Activated naive CD8-positive, alpha-beta T cell (primary cell): ENCODE measurements around the gene SERPINA12.

ENCODE experiments used
- H3K27ac Mint-ChIP-seq: one replicate; pipeline ENCODE4 v1.8.0; 2021; ENCODE audit warnings: mixed read lengths
- H3K27me3 Mint-ChIP-seq: one replicate; pipeline ENCODE4 v1.8.0; 2021; ENCODE audit warnings: mixed read lengths
- H3K36me3 Mint-ChIP-seq: one replicate; pipeline ENCODE4 v1.8.0; 2021; ENCODE audit warnings: mixed read lengths
- H3K4me1 Mint-ChIP-seq: one replicate; pipeline ENCODE4 v1.8.0; 2021; ENCODE audit warnings: low read depth, mixed read lengths
- H3K4me3 Mint-ChIP-seq: one replicate; pipeline ENCODE4 v1.8.0; 2021; ENCODE audit warnings: mild to moderate bottlenecking, mixed read lengths
- H3K9me3 Mint-ChIP-seq: one replicate; pipeline ENCODE4 v1.8.0; 2021; ENCODE audit warnings: low read depth, mixed read lengths

Gene SERPINA12

DNA sequence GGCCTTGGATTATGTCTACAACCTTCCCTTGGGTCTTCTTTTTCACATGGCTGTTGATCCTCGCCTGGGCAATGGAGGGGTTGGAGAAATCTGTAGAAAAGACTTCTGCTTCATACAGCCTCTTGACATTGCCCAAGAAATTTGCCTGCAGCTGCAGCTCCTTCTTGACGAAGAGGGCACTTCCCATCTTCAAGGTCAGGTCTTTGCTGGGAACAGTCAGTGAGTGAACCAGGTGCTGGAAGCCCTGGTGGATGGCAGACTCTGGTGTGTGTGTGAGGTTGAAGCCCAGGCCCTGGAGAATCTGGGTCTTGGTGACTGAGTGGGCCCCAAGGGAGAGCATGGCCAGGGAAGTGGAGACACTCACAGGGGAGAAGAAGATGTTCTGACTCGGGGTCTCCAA, 40.0 kb downstream of the SERPINA12 start:
- H3K36me3 Mint-ChIP-seq = no peaks in the 10 kb centered on the region
- peaks cover 8% of the 10 kb centered on the region for H3K9me3 Mint-ChIP-seq
- H3K27me3 Mint-ChIP-seq = peaks cover 17% of the 10 kb centered on the region
- no peak overlapping the region for H3K27ac Mint-ChIP-seq
- no peak overlapping the region for H3K4me3 Mint-ChIP-seq
- no peaks in the 10 kb centered on the region for H3K4me1 Mint-ChIP-seq

DNA sequence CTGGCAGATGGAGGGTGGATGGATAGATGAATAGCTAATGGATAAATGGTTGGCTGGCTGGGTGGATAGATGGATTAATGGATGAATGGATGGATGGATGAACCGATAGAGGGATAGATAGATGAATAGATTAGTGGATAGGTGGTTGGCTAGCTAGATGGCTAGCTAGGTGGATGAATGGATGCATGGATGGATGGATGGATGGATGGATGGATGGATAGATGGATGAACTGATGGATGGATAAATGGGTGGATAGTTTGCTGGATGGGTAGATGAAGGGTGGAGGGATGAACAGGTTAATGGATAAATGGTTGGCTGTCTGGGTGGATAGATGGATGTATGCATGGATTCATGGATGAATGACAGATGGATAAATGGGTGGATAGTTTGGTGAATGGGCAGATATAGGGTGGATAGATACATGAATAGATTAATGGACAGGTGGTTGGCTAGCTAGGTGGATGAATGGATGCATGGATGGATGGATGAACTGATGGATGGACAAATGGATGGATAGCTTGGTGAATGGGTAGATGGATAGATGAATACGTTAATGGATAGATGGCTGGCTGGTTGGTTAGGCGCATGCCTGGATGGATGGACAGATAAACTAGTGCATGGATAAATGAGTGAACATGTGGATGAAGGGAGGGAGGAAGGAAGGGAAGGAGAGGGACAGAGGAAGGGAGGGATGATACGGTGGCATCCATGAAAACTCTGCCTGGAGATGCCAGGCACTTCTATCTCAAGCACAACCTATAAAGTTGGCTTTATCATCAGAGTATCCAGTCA, 41.3 kb downstream of the SERPINA12 start:
- Mint-ChIP-seq H3K27me3 (peaks cover 15% of the 10 kb centered on the region), H3K4me3 (no peak overlapping the region), H3K4me1 (no peaks in the 10 kb centered on the region), H3K9me3 (peaks cover 12% of the 10 kb centered on the region), H3K36me3 (no peaks in the 10 kb centered on the region), H3K27ac (no peak overlapping the region)

DNA sequence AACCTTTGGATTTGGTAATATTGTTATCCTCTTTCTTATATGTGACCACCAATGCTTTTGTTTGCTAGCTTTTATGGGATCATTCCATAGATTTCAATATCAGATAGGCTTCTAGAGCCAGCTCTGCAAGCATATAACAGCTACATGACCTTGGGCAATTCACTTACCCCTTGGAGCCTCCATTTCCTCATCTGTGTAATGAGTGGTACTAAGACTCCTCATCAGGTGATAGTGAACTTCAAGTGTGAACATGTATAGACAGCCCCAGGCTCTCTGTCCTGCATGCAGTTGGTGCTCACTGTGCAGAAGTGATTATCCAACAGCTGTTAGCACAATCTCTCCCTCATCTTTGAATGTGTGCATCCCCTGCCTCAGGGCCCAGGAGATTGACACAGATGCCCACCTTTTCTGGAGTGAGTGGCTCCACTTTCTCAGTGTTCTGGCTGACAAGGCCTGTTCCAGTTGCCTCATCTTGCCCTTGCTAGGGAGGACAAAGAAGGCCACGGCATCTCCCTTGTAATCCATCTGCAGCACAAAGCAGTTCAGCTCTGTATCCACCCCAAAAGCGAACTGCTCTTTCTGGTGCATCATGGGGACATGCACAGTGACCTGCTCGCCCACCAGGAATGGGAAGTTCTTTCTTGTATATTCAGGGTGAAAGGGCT, 42.4 kb downstream of the SERPINA12 start:
- Mint-ChIP-seq H3K4me1 (no peaks in the 10 kb centered on the region), H3K4me3 (no peak overlapping the region), H3K36me3 (no peaks in the 10 kb centered on the region), H3K27ac (no peak overlapping the region), H3K27me3 (peaks cover 15% of the 10 kb centered on the region), H3K9me3 (peaks cover 16% of the 10 kb centered on the region)

DNA sequence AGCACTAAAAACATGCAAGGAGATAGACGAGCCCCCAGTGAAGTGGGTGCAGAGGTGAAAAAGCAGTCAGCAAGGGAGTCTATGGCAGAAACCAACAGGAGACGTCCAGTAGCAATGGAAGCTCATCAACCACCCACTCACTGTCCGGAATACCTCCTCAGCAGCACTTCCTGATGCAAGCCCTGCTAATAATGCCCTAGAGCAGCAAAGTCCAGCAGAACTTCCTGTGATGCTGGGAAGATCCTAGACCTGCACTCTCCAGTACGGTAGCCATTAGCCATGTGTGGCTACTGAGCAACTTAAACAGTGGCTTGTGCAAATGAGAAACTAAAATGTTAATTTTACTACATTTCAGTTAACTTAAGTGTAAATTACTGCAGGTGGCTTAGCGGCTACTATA, 44.2 kb downstream of the SERPINA12 start:
- H3K9me3 Mint-ChIP-seq = peaks cover 16% of the 10 kb centered on the region
- peaks cover 15% of the 10 kb centered on the region for H3K27me3 Mint-ChIP-seq
- no peaks in the 10 kb centered on the region for H3K36me3 Mint-ChIP-seq
- H3K4me3 Mint-ChIP-seq = no peak overlapping the region
- no peaks in the 10 kb centered on the region for H3K4me1 Mint-ChIP-seq
- no peak overlapping the region for H3K27ac Mint-ChIP-seq

DNA sequence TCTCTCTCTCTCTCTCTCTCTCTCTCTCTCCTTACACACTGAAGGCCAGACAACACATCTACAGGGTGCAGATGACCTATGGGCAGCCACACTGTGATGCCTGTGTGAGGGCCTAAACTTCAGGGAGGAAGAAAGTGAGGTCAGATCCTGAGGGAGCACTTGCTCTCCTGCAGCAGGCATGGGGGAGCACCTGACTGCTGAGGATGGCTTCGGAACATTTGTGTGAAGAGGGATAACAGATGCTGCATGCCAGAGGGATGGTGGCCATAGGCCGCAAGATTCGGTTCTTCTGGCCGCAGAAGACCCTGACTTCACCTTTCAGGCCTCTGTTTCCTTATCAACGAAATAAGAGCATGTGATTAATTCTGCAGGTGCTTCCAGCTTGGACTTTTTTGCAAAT, 45.0 kb downstream of the SERPINA12 start:
- Mint-ChIP-seq H3K27ac (no peak overlapping the region), H3K27me3 (peaks cover 15% of the 10 kb centered on the region), H3K9me3 (peaks cover 16% of the 10 kb centered on the region), H3K4me1 (no peaks in the 10 kb centered on the region), H3K4me3 (no peak overlapping the region), H3K36me3 (no peaks in the 10 kb centered on the region)

DNA sequence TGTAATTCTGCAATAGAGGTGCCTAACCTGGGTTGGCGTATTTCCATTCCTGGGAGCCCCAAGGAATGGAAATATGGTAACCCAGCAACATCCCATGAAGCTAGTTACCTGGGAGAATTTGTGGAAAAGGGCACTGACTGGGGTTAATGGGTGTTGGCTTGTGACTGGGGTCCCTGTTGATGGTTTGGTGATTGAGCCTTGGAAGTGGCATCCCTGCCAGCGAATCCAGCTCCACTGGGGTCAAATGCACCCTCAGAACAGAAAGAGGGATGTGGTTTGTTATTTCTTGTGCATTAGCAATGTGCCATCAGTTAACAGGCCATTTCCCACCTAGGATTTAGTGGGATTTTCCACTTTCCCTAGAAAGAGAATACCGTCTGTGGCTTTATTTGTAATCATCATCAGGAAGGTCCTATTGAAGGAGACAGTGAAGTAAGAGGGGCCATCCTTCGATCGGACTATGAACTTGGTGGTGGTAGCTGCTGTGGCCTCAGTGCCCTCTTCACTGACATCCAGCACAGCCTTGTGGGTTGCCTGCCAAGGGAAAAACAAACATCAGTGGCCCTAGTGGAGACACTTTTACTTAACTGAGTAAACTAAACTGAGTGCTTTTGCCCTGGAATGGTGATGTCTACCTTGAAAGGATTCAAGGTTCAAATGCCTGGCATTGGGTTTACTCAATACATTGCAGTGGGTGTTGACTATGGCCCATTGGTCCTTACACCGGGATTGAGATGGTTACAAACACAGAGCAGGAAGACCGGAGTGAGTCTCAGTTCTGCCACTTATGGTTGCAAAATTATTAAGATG, 46.3 kb downstream of the SERPINA12 start:
- Mint-ChIP-seq H3K4me3 (no peak overlapping the region), H3K27ac (no peak overlapping the region), H3K36me3 (no peaks in the 10 kb centered on the region), H3K9me3 (peaks cover 16% of the 10 kb centered on the region), H3K27me3 (peaks cover 17% of the 10 kb centered on the region), H3K4me1 (no peaks in the 10 kb centered on the region)

DNA sequence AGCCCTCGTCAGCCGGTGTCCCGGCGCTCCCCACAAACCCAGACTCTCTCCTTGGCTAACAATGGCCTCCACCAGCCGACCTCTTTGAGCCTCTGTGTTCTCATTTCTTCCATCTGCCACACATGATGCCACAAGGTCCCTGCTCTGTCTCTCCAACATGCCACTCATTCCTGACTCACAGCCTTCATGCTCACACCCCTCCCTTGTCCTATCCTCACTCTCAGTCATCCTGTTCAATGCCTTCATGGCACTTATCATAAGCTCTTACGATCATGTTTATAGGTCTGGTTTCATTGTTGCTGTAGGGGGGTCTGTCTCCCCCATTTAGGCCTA, 47.1 kb downstream of the SERPINA12 start:
- peaks cover 20% of the 10 kb centered on the region for H3K27me3 Mint-ChIP-seq
- H3K4me3 Mint-ChIP-seq = no peak overlapping the region
- peaks cover 16% of the 10 kb centered on the region for H3K9me3 Mint-ChIP-seq
- H3K4me1 Mint-ChIP-seq = no peaks in the 10 kb centered on the region
- no peak overlapping the region for H3K27ac Mint-ChIP-seq
- H3K36me3 Mint-ChIP-seq = no peaks in the 10 kb centered on the region

DNA sequence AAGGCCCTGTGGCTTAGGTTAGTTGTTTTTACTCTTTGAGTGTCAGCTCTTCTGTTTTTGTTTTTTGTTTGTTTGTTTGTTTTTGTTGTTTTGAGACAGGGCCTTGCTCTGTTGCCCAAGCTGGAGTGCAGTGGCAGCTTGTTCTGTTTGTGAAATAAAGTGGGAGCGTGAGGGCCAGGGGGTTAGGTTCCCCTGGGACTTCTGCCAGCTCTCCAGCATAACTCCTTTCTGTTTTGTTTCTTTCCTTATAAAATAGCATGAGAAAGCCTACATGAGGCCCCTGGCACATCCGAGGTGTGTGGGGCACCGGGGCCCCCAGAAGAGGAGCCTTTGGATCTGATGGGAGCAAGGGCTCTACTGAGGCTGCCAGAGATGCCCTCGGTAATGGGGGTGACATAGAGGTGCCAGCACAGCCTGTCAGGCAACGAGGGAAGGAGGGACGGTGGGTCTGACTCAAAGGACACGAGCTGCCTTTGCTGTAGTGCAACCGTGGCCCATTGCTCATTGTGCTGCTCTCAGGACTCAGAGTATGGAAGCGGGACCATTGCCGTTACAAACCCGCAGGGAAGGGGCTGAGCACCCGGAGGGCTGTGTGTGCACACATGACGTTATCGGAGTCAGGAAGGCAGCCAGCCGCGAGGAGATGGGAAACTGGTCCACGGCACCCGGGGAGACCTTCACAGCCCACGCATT, 47.6 kb downstream of the SERPINA12 start:
- H3K27ac Mint-ChIP-seq = no peak overlapping the region

DNA sequence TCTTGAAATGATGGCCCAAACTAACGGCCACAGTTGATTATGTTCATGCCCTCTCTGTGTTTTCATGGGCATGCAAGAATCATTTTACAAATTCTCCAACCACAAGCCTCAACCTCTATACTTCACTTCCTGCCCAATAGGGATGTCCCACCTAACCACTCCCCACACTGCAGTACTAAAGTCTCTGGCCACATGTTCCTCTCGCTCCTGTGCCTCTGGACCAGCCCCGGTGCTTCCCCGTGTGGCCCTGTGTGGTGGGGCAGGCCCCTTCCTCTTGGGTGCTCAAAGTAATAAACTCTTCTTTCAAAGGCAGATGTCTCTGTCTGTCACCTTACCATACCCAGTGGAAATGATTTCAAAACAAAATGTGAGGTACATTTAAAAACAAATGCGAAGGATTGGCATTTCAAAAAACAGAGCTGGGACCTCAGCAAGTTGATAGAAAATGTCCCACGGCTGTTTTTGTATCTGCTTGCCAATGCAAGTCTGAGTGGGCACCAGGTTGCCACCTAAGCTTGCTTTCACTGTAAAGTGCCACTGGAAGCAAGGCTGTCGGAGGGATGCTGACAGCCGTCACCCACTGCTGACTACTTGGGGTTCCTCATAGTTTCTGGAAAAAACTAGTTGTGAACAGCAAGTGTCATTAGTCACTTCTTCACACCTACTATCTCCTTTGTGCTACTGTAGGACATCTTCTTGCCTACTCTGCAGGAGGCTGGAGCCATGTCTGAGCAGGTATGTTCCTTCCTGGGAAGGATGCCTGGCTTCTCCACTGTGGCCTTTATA, 48.4 kb downstream of the SERPINA12 start:
- H3K36me3 Mint-ChIP-seq = no peaks in the 10 kb centered on the region
- H3K4me3 Mint-ChIP-seq = no peak overlapping the region
- H3K27me3 Mint-ChIP-seq = peaks cover 23% of the 10 kb centered on the region
- peaks cover 12% of the 10 kb centered on the region for H3K9me3 Mint-ChIP-seq
- H3K4me1 Mint-ChIP-seq = no peaks in the 10 kb centered on the region
- H3K27ac Mint-ChIP-seq = no peak overlapping the region

More for the DNA sequence above, 47.6 kb downstream of the SERPINA12 start:
- H3K4me1 Mint-ChIP-seq = no peaks in the 10 kb centered on the region
- no peaks in the 10 kb centered on the region for H3K36me3 Mint-ChIP-seq
- peaks cover 16% of the 10 kb centered on the region for H3K9me3 Mint-ChIP-seq
- H3K4me3 Mint-ChIP-seq = no peak overlapping the region
- peaks cover 21% of the 10 kb centered on the region for H3K27me3 Mint-ChIP-seq

DNA sequence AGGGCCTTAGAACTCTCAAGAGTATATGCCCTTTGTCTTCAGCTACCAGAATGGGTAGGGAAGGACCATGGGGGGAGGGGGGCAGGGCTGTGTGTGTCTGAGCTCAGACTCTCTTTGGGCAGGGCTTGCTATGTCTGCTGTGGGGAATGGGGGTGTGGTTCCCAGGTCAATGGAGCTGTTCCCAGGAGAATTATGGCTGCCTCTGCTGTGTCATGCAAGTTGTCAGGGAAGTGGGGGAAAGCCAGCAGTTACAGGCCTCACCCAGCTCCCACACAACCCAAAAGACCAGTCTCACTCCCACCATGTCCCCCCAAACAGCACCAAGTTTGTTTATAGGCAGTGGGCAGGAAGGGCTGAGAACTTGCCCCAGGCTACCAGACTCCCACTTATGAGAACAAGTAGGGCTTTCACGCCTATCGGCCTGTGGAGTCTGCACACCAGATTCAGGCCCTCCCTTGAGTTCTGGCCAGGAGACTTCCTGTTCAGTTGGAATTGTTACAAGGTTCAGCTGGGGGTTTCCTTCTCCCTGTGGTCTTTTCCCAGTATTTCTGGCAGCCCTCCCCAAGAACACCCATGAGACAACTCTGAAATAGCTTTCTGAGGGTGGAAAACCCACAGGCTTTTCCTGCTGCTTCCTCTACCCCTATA, 50.6 kb downstream of the SERPINA12 start:
- H3K27ac Mint-ChIP-seq = no peak overlapping the region
- H3K4me3 Mint-ChIP-seq = no peak overlapping the region
- H3K4me1 Mint-ChIP-seq = no peaks in the 10 kb centered on the region
- peaks cover 14% of the 10 kb centered on the region for H3K9me3 Mint-ChIP-seq
- H3K36me3 Mint-ChIP-seq = no peaks in the 10 kb centered on the region
- peaks cover 34% of the 10 kb centered on the region for H3K27me3 Mint-ChIP-seq

DNA sequence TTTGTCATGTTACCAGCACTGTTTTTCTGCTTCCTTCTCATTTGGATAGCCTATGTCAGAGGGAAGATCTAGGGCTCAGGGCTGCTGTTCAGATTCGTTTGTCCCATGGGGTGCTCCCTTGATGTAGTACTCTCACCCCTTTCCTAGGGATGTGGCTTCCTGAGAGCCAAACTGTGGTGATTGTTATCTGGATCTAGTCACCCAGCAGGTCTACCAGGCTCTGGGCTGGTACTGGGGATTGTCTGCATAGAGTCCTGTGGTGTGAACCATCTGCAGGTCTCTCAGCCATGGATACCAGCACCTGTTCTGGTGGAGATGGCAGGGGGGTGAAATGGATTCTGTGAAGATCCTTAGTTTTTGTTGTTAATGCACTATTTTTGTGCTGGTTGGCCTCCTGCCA, 51.2 kb downstream of the SERPINA12 start:
- H3K27me3 Mint-ChIP-seq = peaks cover 36% of the 10 kb centered on the region
- no peak overlapping the region for H3K27ac Mint-ChIP-seq
- peaks cover 12% of the 10 kb centered on the region for H3K9me3 Mint-ChIP-seq
- no peaks in the 10 kb centered on the region for H3K36me3 Mint-ChIP-seq
- no peak overlapping the region for H3K4me3 Mint-ChIP-seq
- H3K4me1 Mint-ChIP-seq = no peaks in the 10 kb centered on the region

DNA sequence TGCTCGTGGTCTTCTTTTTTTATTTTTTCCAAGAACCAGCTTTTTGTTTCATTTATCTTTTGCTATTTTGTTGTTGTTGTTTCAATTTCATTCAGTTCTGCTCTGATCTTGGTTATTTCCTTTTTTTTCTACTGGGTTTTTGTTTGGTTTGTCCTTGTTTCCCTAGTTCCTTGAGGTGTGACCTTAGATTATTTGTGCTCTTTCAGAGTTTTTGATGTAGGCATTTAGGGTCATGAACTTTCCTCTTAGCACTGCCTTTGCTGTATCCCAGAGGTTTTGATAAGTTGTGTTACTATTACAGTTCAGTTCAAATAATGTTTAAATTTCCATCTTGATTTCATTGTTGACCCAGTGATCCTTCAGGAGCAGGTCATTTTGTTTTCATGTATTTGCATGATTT, 53.3 kb downstream of the SERPINA12 start:
- Mint-ChIP-seq H3K4me3 (no peak overlapping the region), H3K27me3 (peaks cover 32% of the 10 kb centered on the region), H3K27ac (no peak overlapping the region), H3K4me1 (no peaks in the 10 kb centered on the region), H3K9me3 (peaks cover 10% of the 10 kb centered on the region), H3K36me3 (no peaks in the 10 kb centered on the region)

DNA sequence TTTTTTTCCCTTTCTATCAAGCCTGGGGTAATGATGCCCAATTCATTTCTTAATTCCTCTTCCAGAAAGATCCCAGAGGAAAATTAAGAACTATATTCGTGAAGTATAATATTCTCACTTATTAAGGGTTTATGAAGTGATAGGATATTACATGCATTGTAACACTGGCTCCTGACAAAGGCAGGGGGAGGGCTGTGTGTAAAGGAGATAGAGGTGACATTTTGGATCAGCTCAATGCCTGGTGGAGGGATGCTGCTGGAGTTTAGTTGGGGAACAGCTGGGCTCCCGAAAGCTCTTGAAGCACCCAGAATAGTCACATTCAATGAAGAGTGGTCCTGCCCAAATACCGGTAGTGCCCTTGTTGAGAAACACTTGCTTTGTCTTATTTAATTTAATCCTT, 57.4 kb downstream of the SERPINA12 start:
- no peak overlapping the region for H3K27ac Mint-ChIP-seq
- no peaks in the 10 kb centered on the region for H3K36me3 Mint-ChIP-seq
- no peak overlapping the region for H3K4me3 Mint-ChIP-seq
- H3K27me3 Mint-ChIP-seq = peaks cover 24% of the 10 kb centered on the region
- peaks cover 10% of the 10 kb centered on the region for H3K9me3 Mint-ChIP-seq
- H3K4me1 Mint-ChIP-seq = no peaks in the 10 kb centered on the region
